K562 (cell line): ENCODE measurements around the gene SPATA20. TPM values are rescaled to one million over a fixed set of nuclear protein-coding genes. Genes with fewer than 3 reads are reported as not detected.
A peak's percentile ranks its signal among the peaks of the same experiment; 100 is the strongest.

Experiments used
- ATAC-seq: fragments of 200-7000 bp; cut with Tn5 transposase; 3 replicates; pipeline ENCODE4 v1.9.1; 2020; ENCODE audit warnings: moderate library complexity
- BruUV-seq: library from RNA; stranded (reverse); fragments of 400-500 nt; replicated peaks from 2 replicates; lab custom pipeline; 2021; lab: Mats Ljungman, UMichigan
- CTCF ChIA-PET: fragments of 300-600 bp; formaldehyde crosslinking; extraction: SDS; loops from one replicate; lab custom pipeline; 2021; ENCODE audit warnings: low intra/inter-chr PET ratio; lab: Yijun Ruan, JAX
- POLR2A ChIA-PET: fragments of 300-600, 350-650 bp; sonication (Branson Sonifier 250); formaldehyde crosslinking; extraction: SDS; loops from one replicate; lab custom pipeline; 2021; ENCODE audit warnings: antibody characterized with exemption, inconsistent platforms; lab: Yijun Ruan, JAX
- DNase-seq, 4 experiments: peaks; one replicate each; pipeline versions ENCODE4 v3.0.0 to v3.0.0-alpha.2; 2011 to 2018; ENCODE audit warnings: low spot score in 3 of 4, mixed read lengths in 3 of 4; ENCODE audit errors: extremely low read depth in 1 of 4
- FAIRE-seq: peaks from 2 replicates; lab custom pipeline; 2011; peaks lifted over from hg19 to GRCh38; lab: Jason Lieb, UNC
- H2AFZ ChIP-seq: 2 replicates; pipeline ENCODE4 v1.6.0; 2011; ENCODE audit warnings: low read depth, low read length, control low read depth, inconsistent platforms
- H3K27ac ChIP-seq: fragments of 200-600 bp; 3 replicates; pipeline ENCODE4 v1.8.0; 2011; ENCODE audit warnings: low read depth, mild to moderate bottlenecking, control low read depth, inconsistent platforms, low read length, moderate library complexity, mixed read lengths; ENCODE audit errors: extremely low read depth
- H3K27me3 ChIP-seq, 2 experiments: fragments of 300-600 bp in 1 of 2; 2 replicates in 1 of 2; 3 replicates in 1 of 2; pipeline versions ENCODE4 v1.6.0 to v1.8.0; 2011; ENCODE audit warnings: inconsistent platforms in 2 of 2, low read length in 2 of 2, mild to moderate bottlenecking in 1 of 2, mixed read lengths in 1 of 2, moderate library complexity in 1 of 2; ENCODE audit not compliant: control insufficient read depth in 2 of 2, insufficient read depth in 2 of 2
- H3K36me3 ChIP-seq: fragments of 300-600 bp; 3 replicates; pipeline ENCODE4 v1.8.0; 2011; ENCODE audit warnings: mild to moderate bottlenecking, low read length, inconsistent platforms; ENCODE audit not compliant: control insufficient read depth, insufficient read depth
- H3K4me1 ChIP-seq, 2 experiments: fragments of 200-600 bp in 1 of 2; replicated peaks in 1 of 2; 2 replicates in 1 of 2; 3 replicates in 1 of 2; pipeline versions ENCODE4 v1.5.1 to v1.8.0; 2011; ENCODE audit warnings: inconsistent platforms in 2 of 2, low read length in 2 of 2, mild to moderate bottlenecking in 1 of 2, mixed read lengths in 1 of 2, moderate library complexity in 1 of 2; ENCODE audit not compliant: control insufficient read depth in 2 of 2, insufficient read depth in 2 of 2
- H3K4me2 ChIP-seq: 2 replicates; pipeline ENCODE4 v1.6.1; 2011; ENCODE audit warnings: low read length, control low read depth, inconsistent platforms, mixed read lengths; ENCODE audit not compliant: insufficient read depth
- H3K4me3 ChIP-seq: fragments of 200-600 bp; sonication (generic), shearing (Covaris generic); 2 replicates; pipeline ENCODE4 v1.5.1; 2016; ENCODE audit warnings: control low read depth, inconsistent platforms
- H3K79me2 ChIP-seq: fragments of 200-600 bp; 3 replicates; pipeline ENCODE4 v1.8.0; 2011; ENCODE audit warnings: low read length, inconsistent platforms; ENCODE audit not compliant: control insufficient read depth, insufficient read depth
- H3K9ac ChIP-seq, 2 experiments: 2 replicates each; pipeline versions ENCODE4 v1.6.0 to v1.6.1; 2011; ENCODE audit warnings: low read depth in 2 of 2, low read length in 2 of 2, control low read depth in 1 of 2, inconsistent platforms in 1 of 2, mild to moderate bottlenecking in 1 of 2, mixed read lengths in 1 of 2; ENCODE audit not compliant: insufficient read depth in 1 of 2
- H3K9me1 ChIP-seq: one replicate; pipeline ENCODE4 v1.6.0; 2011; ENCODE audit warnings: inconsistent platforms, mild to moderate bottlenecking, low read length, moderate library complexity; ENCODE audit not compliant: control insufficient read depth, insufficient read depth
- H3K9me3 ChIP-seq: replicated peaks from 2 replicates; pipeline ENCODE4 v1.5.1; 2011; ENCODE audit warnings: low read depth, low read length, inconsistent platforms; ENCODE audit not compliant: control insufficient read depth, insufficient read depth
- H4K20me1 ChIP-seq: replicated peaks from 2 replicates; pipeline ENCODE4 v1.6.1; 2011; ENCODE audit warnings: low read length, inconsistent platforms, mixed read lengths; ENCODE audit not compliant: control insufficient read depth, insufficient read depth
- MAFG ChIP-seq: fragments of 450-650 bp; conservative IDR thresholded peaks from 2 replicates; pipeline ENCODE4 v1.6.1; 2016; ENCODE audit warnings: missing genetic modification characterization, missing compliant biosample characterization
- MAX ChIP-seq: sonication (generic); formaldehyde crosslinking; IDR thresholded peaks from 2 replicates; pipeline ENCODE4 v1.9.0; 2022; ENCODE audit warnings: mild to moderate bottlenecking, missing genetic modification reagents
- NFE2 ChIP-seq: IDR thresholded peaks from 2 replicates; pipeline ENCODE4 v1.6.1; 2014; ENCODE audit warnings: antibody characterized with exemption, low read depth
- STAT5A ChIP-seq: IDR thresholded peaks from 2 replicates; pipeline ENCODE4 v1.6.1; 2012; ENCODE audit warnings: low read length, inconsistent platforms, borderline replicate concordance
- WGBS: fragments of 100-300 bp; shearing (Covaris generic); methylation state at CpG from one replicate; pipeline ENCODE4 v1.1.6; 2016; ENCODE audit warnings: low coverage, mixed read lengths; ENCODE audit not compliant: insufficient coverage; ENCODE audit errors: missing lambda C conversion rate; 5-methylcytosine and 5-hydroxymethylcytosine counted together
- in situ Hi-C: fragments of 300-500 bp; cut with MboI; formaldehyde crosslinking; loops from 4 replicates; pipeline ENCODE4 v1.15.0; 2018; ENCODE audit warnings: inconsistent platforms, mixed read lengths
- intact Hi-C: fragments of 100-400 bp; cut with micrococcal nuclease; formaldehyde crosslinking; loops from 2 replicates; pipeline ENCODE4 v1.14.2; 2022
- polyA plus RNA-seq, 8 experiments: library from polyadenylated mRNA; depleted of rRNA in 4 of 8; stranded (reverse) in 5 of 8; unstranded in 3 of 8; fragments of >200 nt; fragmentation: Nextera tagmentation in 2 of 8; fragmentation: Illumina TruSeq in 1 of 8; extraction: Ambion mirVana in 2 of 8; extraction: Trizol in 1 of 8; gene quantifications; 2 replicates each; pipeline versions ENCODE4 v1.2.1 to v1.2.3, GENCODE V29; 2011 to 2014; ENCODE audit warnings: inconsistent platforms in 1 of 8, missing spikeins in 1 of 8
- total RNA-seq, 7 experiments: library from RNA; depleted of rRNA in 6 of 7; stranded (reverse); fragments of >200 nt in 6 of 7; fragmentation: Illumina TruSeq in 2 of 7; extraction: Trizol in 2 of 7; gene quantifications; 2 replicates each; pipeline versions ENCODE4 v1.2.1 to v1.2.3, GENCODE V29; 2011 to 2021; ENCODE audit warnings: low replicate concordance in 1 of 7

SPATA20 gene
- total and polyA plus RNA-seq, 9 of the 15 experiments (the other 6 are each of a cell fraction or from before 2014, with no cell fraction given): 0.08 to 4.0 (median 1.5) TPM

DNA sequence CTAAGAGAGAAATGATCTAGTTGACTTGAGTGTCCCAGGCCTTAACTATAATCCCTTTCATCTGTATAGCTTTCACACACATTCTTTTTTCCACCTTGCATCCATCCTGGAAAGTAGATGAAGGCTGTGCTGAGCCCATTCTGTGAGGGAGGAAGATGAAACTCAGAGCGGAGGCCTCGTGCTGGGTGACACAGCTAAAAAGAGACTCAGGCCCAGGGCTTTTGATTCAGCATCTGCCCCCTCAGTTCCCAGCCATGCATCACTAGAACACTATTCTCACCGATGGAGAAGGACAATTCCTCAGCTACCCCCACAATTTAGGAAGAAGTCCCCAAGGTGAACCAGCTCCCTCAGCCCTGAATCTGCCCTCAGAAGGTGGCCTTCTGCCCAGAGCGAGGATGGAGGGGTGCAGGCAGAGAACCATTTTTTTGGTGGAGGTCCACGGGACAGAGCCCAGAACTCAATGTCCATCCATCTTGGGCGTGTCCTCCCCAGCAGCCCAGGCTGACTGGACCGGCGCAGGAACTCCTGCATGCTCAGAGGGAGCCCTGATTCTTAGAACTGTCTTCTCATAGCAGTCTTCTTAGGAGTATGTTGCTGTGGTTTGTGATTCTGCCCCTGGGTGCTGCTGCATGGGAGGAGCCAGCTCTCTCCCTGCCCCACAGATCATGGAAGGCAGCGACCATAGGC, 44.5 kb upstream of the SPATA20 start:
- no TSS peak for BruUV-seq

More for the DNA sequence above, 44.5 kb upstream of the SPATA20 start:
- POLR2A ChIA-PET: interaction anchor here (0.8 kb wide), 1 partner anchor 11 kb away, joined by 3 read pairs; no protein-coding TSS in a partner anchor
- DNase-seq (no peak), ATAC-seq (peak; percentile 42; the same call in 2 of the 3 replicates), FAIRE-seq (no peak)
- TF ChIP-seq STAT5A (no peak), MAX (CRISPR knock-in tag) (0 out of 2 replicates have a peak, but pooled peaks have one; percentile 27), MAFG (tag) (0 out of 2 replicates have a peak, but pooled peaks have one; percentile 9), NFE2 (peak; percentile 42; the same call in 1 of the 2 replicates)
- no peaks in the 10 kb centered on the region for H3K36me3 ChIP-seq
- no peaks in the 10 kb centered on the region for H3K9me3 ChIP-seq
- H3K4me2 ChIP-seq: no peak overlapping the region
- no peaks in the 10 kb centered on the region for H3K4me1 ChIP-seq
- H3K9ac ChIP-seq: 0 out of 4 replicates have a peak overlapping the region, but pooled peaks of 1 of the 2 experiments have one; percentile 40
- H4K20me1 ChIP-seq: 0 out of 2 replicates have a peak, but pooled peaks cover 3% of the 10 kb centered on the region
- H3K9me1 ChIP-seq: no peaks in the 10 kb centered on the region
- H3K27ac ChIP-seq: no peak overlapping the region
- H3K4me3 ChIP-seq: no peak overlapping the region
- 5% methylated on average over 9 of the region's 9 CpGs for whole genome bisulfite sequencing
- CTCF ChIA-PET: no interaction called here
- in situ Hi-C loops (no loop called here), intact Hi-C loops (no loop called here)
- peaks cover 27 to 40% of the 10 kb centered on the region in 2 experiments for H3K27me3 ChIP-seq
- H2AFZ ChIP-seq: no peak overlapping the region
- no peaks in the 10 kb centered on the region for H3K79me2 ChIP-seq
